ENCODE data around the gene TEKTIP1. TPM values are rescaled to one million over a fixed set of nuclear protein-coding genes. Genes with fewer than 3 reads are reported as not detected.

TEKTIP1 gene
- total RNA-seq, 1 experiment from 2014 or later, result not detected

GRCh38 chr19:3563709-3564524 lies 24.9 kb downstream of the TEKTIP1 start:
- in situ Hi-C loops (cut with HindIII; ENCODE audit: low pct_unique_long_range_greater_than_20kb, low sequenced_read_pairs) (no loop called here), intact Hi-C loops (cut with micrococcal nuclease; ENCODE audit: unreplicated experiment) (no loop called here)
- DNase-seq (ENCODE audit: low read depth, low spot score) (no peak), ATAC-seq (no peak)
- BruUV-seq (replicated peaks), result no TSS peak
- ChIA-PET CTCF (no interaction called here), POLR2A (no interaction called here)
- Histone ChIP-seq H3K4me1 (ENCODE audit: control insufficient read depth, insufficient read depth, low read length) (no peaks in the 10 kb centered on the region), H3K27ac (ENCODE audit: low read length) (no peak overlapping the region), H3K36me3 (ENCODE audit: control insufficient read depth, insufficient read depth, low read length) (no peaks in the 10 kb centered on the region), H3K9me3 (ENCODE audit: control insufficient read depth, insufficient read depth, low read depth, low read length) (no peaks in the 10 kb centered on the region), H3K27me3 (ENCODE audit: control insufficient read depth, insufficient read depth, low read length) (no peaks in the 10 kb centered on the region), H3K4me3 (ENCODE audit: low read depth in 2 of 2, low read length in 2 of 2) (no peak overlapping the region)
- TF ChIP-seq REST (IDR thresholded peaks at IDR 0.05; ENCODE audit: insufficient read depth in 1 of 2, low read depth in 2 of 2, low read length in 1 of 2), result no peak
- TF ChIP-seq POLR2AphosphoS5 (IDR thresholded peaks at IDR 0.05; ENCODE audit: low read depth, low read length), result no peak
- TF ChIP-seq CTCF (IDR thresholded peaks at IDR 0.05), result no peak
- no peak for TF ChIP-seq TCF7L2 (IDR thresholded peaks at IDR 0.05; ENCODE audit: low read depth, low read length)
- TF ChIP-seq SIN3A (IDR thresholded peaks at IDR 0.05; ENCODE audit: borderline replicate concordance, insufficient read depth, low read depth, low read length), result no peak

GRCh38 chr19:3565139-3565538 lies 26.2 kb downstream of the TEKTIP1 start:
- CTCF ChIA-PET, result no interaction called here

More at GRCh38 chr19:3565139-3565538, 26.2 kb downstream of the TEKTIP1 start:
- H3K4me1 ChIP-seq (ENCODE audit: control insufficient read depth, insufficient read depth, low read length), result no peaks in the 10 kb centered on the region
- POLR2A ChIA-PET, result no interaction called here
- ATAC-seq (peak; percentile 74), DNase-seq (ENCODE audit: low read depth, low spot score) (no peak)
- no peaks in the 10 kb centered on the region for H3K36me3 ChIP-seq (ENCODE audit: control insufficient read depth, insufficient read depth, low read length)
- in situ Hi-C loops (cut with HindIII; ENCODE audit: low pct_unique_long_range_greater_than_20kb, low sequenced_read_pairs), result no loop called here
- H3K9me3 ChIP-seq (ENCODE audit: control insufficient read depth, insufficient read depth, low read depth, low read length), result no peaks in the 10 kb centered on the region
- TF ChIP-seq POLR2AphosphoS5 (IDR thresholded peaks at IDR 0.05; ENCODE audit: low read depth, low read length) (no peak), TCF7L2 (IDR thresholded peaks at IDR 0.05; ENCODE audit: low read depth, low read length) (no peak), CTCF (IDR thresholded peaks at IDR 0.05) (no peak), REST (IDR thresholded peaks at IDR 0.05; ENCODE audit: insufficient read depth in 1 of 2, low read depth in 2 of 2, low read length in 1 of 2) (no peak), SIN3A (IDR thresholded peaks at IDR 0.05; ENCODE audit: borderline replicate concordance, insufficient read depth, low read depth, low read length) (no peak)
- intact Hi-C loops (cut with micrococcal nuclease; ENCODE audit: unreplicated experiment), result no loop called here
- H3K27ac ChIP-seq (ENCODE audit: low read length), result no peak overlapping the region
- no peaks in the 10 kb centered on the region for H3K27me3 ChIP-seq (ENCODE audit: control insufficient read depth, insufficient read depth, low read length)
- BruUV-seq (replicated peaks), result no TSS peak
- H3K4me3 ChIP-seq (ENCODE audit: low read depth in 2 of 2, low read length in 2 of 2), result no peak overlapping the region
